CD4-positive, alpha-beta T cell (primary cell): ENCODE measurements around the gene EXOC8. TPM values are rescaled to one million over a fixed set of nuclear protein-coding genes. Genes with fewer than 3 reads are reported as not detected.

ENCODE experiments used
- ATAC-seq: fragments of 200-7000 bp; cut with Tn5 transposase; one replicate; pipeline ENCODE4 v1.10.0; 2022; ENCODE audit warnings: mild to moderate bottlenecking; ENCODE audit not compliant: poor library complexity
- CTCF ChIA-PET: fragments of 350-600 bp; sonication (Branson Sonifier 250); formaldehyde crosslinking; loops from one replicate; lab custom pipeline; 2021; ENCODE audit warnings: antibody characterized with exemption, inconsistent platforms; lab: Charles Lee
- POLR2A ChIA-PET: fragments of 350-600 bp; sonication (Branson Sonifier 250); formaldehyde crosslinking; loops from one replicate; lab custom pipeline; 2021; ENCODE audit warnings: antibody characterized with exemption, inconsistent platforms; lab: Charles Lee
- DNase-seq, 14 experiments: peaks; one replicate each; pipeline ENCODE4 v3.0.0-alpha.2; 2013 to 2020; ENCODE audit warnings: mixed read lengths in 2 of 14
- H3K27ac ChIP-seq, 2 donors: one replicate each; pipeline versions ENCODE4 v1.5.1 to v1.7.0; 2013; ENCODE audit warnings: low read length in 2 of 2, low read depth in 1 of 2, mild to moderate bottlenecking in 1 of 2
- H3K27me3 ChIP-seq, 2 experiments: 1 replicate in 1 of 2; 2 replicates in 1 of 2; pipeline versions ENCODE4 v1.6.1 to v1.7.0; 2013; ENCODE audit warnings: low read length in 2 of 2, control low read depth in 1 of 2, mild to moderate bottlenecking in 1 of 2, moderate library complexity in 1 of 2; ENCODE audit not compliant: insufficient read depth in 2 of 2, control insufficient read depth in 1 of 2
- H3K36me3 ChIP-seq: one replicate; pipeline ENCODE4 v1.6.1; 2013; ENCODE audit warnings: low read length, control low read depth; ENCODE audit not compliant: insufficient read depth
- H3K4me1 ChIP-seq: one replicate; pipeline ENCODE4 v1.6.1; 2013; ENCODE audit warnings: low read length, control low read depth; ENCODE audit not compliant: insufficient read depth
- H3K4me3 ChIP-seq: one replicate; pipeline ENCODE4 v1.5.1; 2013; ENCODE audit warnings: mild to moderate bottlenecking, low read length, moderate library complexity
- H3K9me3 ChIP-seq, 2 experiments: 1 replicate in 1 of 2; 2 replicates in 1 of 2; pipeline versions ENCODE4 v1.6.1 to v1.7.0; 2013; ENCODE audit warnings: low read length in 2 of 2, mild to moderate bottlenecking in 2 of 2, control low read depth in 1 of 2, moderate library complexity in 1 of 2; ENCODE audit not compliant: control insufficient read depth in 1 of 2, insufficient read depth in 1 of 2
- H3K27ac Mint-ChIP-seq: one replicate; pipeline ENCODE4 v1.8.0; 2020; ENCODE audit warnings: mixed read lengths
- H3K27me3 Mint-ChIP-seq: one replicate; pipeline ENCODE4 v1.8.0; 2021; ENCODE audit warnings: mixed read lengths
- H3K36me3 Mint-ChIP-seq: one replicate; pipeline ENCODE4 v1.8.0; 2021; ENCODE audit warnings: low read depth, mixed read lengths
- H3K4me1 Mint-ChIP-seq: one replicate; pipeline ENCODE4 v1.8.0; 2021; ENCODE audit warnings: low read depth, mixed read lengths
- H3K4me3 Mint-ChIP-seq: one replicate; pipeline ENCODE4 v1.8.0; 2020; ENCODE audit warnings: mild to moderate bottlenecking, mixed read lengths
- H3K9me3 Mint-ChIP-seq: one replicate; pipeline ENCODE4 v1.8.0; 2020; ENCODE audit warnings: mixed read lengths
- intact Hi-C, 2 experiments: fragments of 100-400 bp; cut with DNase I in 1 of 2; cut with micrococcal nuclease in 1 of 2; formaldehyde crosslinking; loops; one replicate each; pipeline versions ENCODE4 v1.15.1 to v1.9.0; 2023 to 2025; cut with DNase I, micrococcal nuclease
- total RNA-seq, 174 experiments: library from RNA in 2 of 174; stranded (reverse) in 2 of 174; gene quantifications; one replicate each; pipeline ENCODE4 v1.2.3 and lab custom pipeline; 2021 to 2026
- TF ChIP-seq, protein P1 (sequence below): fragments of 200-600 bp; IDR thresholded peaks from one replicate; pipeline ENCODE4 v1.8.0; 2022; ENCODE audit warnings: antibody characterized with exemption, mild to moderate bottlenecking

EXOC8 gene
- total RNA-seq, 2 experiments from 2014 or later = 28.0 to 31.9 TPM

- no peaks in the 10 kb centered on the region for H3K27me3 ChIP-seq
- ChIA-PET POLR2A (interaction anchor here (1.6 kb wide), 1 partner anchor 17 kb away, joined by 6 read pairs; the partner anchor contains the start of genes EXOC8 and SPRTN), CTCF (no interaction called here)
- no peak overlapping the region for H3K27ac ChIP-seq
- H3K36me3 ChIP-seq = peaks cover 25% of the 10 kb centered on the region
- intact Hi-C loops = loop anchor here (5.0 kb wide), 3 partner anchors 67 to 197 kb away; partner anchors contain the start of genes EGLN1 (in 1 of the 2) and TSNAX (in 1 of the 2)
- no peaks in the 10 kb centered on the region for H3K4me1 ChIP-seq
- DNase-seq (no peak), ATAC-seq (no peak)
- Mint-ChIP-seq H3K27ac (no peak overlapping the region), H3K4me3 (no peak overlapping the region), H3K9me3 (no peaks in the 10 kb centered on the region), H3K36me3 (peaks cover 37% of the 10 kb centered on the region), H3K27me3 (no peaks in the 10 kb centered on the region), H3K4me1 (peaks cover 7% of the 10 kb centered on the region)
- TF ChIP-seq, protein P1, sequence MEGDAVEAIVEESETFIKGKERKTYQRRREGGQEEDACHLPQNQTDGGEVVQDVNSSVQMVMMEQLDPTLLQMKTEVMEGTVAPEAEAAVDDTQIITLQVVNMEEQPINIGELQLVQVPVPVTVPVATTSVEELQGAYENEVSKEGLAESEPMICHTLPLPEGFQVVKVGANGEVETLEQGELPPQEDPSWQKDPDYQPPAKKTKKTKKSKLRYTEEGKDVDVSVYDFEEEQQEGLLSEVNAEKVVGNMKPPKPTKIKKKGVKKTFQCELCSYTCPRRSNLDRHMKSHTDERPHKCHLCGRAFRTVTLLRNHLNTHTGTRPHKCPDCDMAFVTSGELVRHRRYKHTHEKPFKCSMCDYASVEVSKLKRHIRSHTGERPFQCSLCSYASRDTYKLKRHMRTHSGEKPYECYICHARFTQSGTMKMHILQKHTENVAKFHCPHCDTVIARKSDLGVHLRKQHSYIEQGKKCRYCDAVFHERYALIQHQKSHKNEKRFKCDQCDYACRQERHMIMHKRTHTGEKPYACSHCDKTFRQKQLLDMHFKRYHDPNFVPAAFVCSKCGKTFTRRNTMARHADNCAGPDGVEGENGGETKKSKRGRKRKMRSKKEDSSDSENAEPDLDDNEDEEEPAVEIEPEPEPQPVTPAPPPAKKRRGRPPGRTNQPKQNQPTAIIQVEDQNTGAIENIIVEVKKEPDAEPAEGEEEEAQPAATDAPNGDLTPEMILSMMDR = no peak
- H3K9me3 ChIP-seq = no peaks in the 10 kb centered on the region
- H3K4me3 ChIP-seq = no peak overlapping the region
Measured at GRCh38 chr1:231355171-231355570, 17.5 kb upstream of the EXOC8 start.

GRCh38 chr1:231354330-231355020 is 16.8 kb upstream of the EXOC8 start:
- TF ChIP-seq, protein P1 = no peak
- ATAC-seq = no peak
- H3K4me1 Mint-ChIP-seq = peaks cover 7% of the 10 kb centered on the region

DNA sequence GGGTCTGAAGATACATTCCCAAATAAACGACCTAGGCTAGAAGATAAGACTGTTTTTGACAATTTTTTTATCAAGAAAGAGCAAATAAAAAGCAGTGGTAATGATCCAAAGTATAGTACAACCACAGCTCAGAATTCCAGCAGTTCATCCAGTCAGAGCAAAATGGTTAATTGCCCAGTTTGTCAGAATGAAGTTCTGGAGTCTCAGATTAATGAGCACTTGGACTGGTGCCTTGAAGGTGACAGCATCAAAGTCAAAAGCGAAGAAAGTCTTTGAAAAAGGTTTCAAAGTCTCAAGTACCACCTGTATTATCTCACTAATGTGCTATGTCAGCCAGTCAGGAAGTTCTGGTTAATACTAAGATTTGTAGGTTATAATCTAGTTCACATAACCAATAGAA is 15.4 kb upstream of the EXOC8 start:
- no peaks in the 10 kb centered on the region for H3K4me1 ChIP-seq
- H3K36me3 ChIP-seq = peaks cover 46% of the 10 kb centered on the region
- Mint-ChIP-seq H3K27me3 (no peaks in the 10 kb centered on the region), H3K36me3 (peaks cover 56% of the 10 kb centered on the region), H3K27ac (no peak overlapping the region), H3K4me1 (peaks cover 6% of the 10 kb centered on the region), H3K9me3 (no peaks in the 10 kb centered on the region), H3K4me3 (no peak overlapping the region)
- ATAC-seq = no peak
- intact Hi-C loops = no loop called here
- DNase-seq = no peak
- ChIA-PET CTCF (no interaction called here), POLR2A (no interaction called here)
- H3K4me3 ChIP-seq = no peak overlapping the region
- no peaks in the 10 kb centered on the region for H3K27me3 ChIP-seq
- H3K9me3 ChIP-seq = no peaks in the 10 kb centered on the region
- TF ChIP-seq, protein P1 = no peak
- no peak overlapping the region for H3K27ac ChIP-seq

More at GRCh38 chr1:231354330-231355020, 16.8 kb upstream of the EXOC8 start:
- no peak overlapping the region for H3K4me3 Mint-ChIP-seq
- H3K36me3 Mint-ChIP-seq = peaks cover 43% of the 10 kb centered on the region
- Histone ChIP-seq H3K27ac (no peak overlapping the region), H3K4me1 (no peaks in the 10 kb centered on the region), H3K36me3 (peaks cover 32% of the 10 kb centered on the region), H3K9me3 (no peaks in the 10 kb centered on the region), H3K4me3 (no peak overlapping the region), H3K27me3 (no peaks in the 10 kb centered on the region)
- CTCF ChIA-PET = no interaction called here
- POLR2A ChIA-PET = interaction anchor here (1.6 kb wide), 1 partner anchor 16 kb away, joined by 6 read pairs; the partner anchor contains the start of genes EXOC8 and SPRTN
- no peak overlapping the region for H3K27ac Mint-ChIP-seq
- no peaks in the 10 kb centered on the region for H3K27me3 Mint-ChIP-seq
- no peaks in the 10 kb centered on the region for H3K9me3 Mint-ChIP-seq
- intact Hi-C loops = loop anchor here (5.0 kb wide), 3 partner anchors 68 to 198 kb away; partner anchors contain the start of genes EGLN1 (in 1 of the 2) and TSNAX (in 1 of the 2)
- DNase-seq = no peak
